H9 (cell line): ENCODE results near the gene PMF1. TPM values are rescaled to one million over a fixed set of nuclear protein-coding genes. Genes with fewer than 3 reads are reported as not detected.

ENCODE experiments used
- DNase-seq: peaks from one replicate; pipeline ENCODE4 v3.0.0-alpha.2; 2017
- H2AFZ ChIP-seq: one replicate; pipeline ENCODE4 v1.6.1; 2013; ENCODE audit warnings: mild to moderate bottlenecking, low read length, control low read depth, moderate library complexity
- H2AK5ac ChIP-seq: 2 replicates; pipeline ENCODE4 v1.6.1; 2013; ENCODE audit warnings: low read length, control low read depth, mixed read lengths; ENCODE audit not compliant: insufficient read length
- H2BK120ac ChIP-seq: one replicate; pipeline ENCODE4 v1.6.1; 2013; ENCODE audit warnings: low read depth, mild to moderate bottlenecking, low read length, control low read depth, inconsistent platforms; ENCODE audit not compliant: poor library complexity, severe bottlenecking
- H2BK12ac ChIP-seq: 2 replicates; pipeline ENCODE4 v1.6.1; 2013; ENCODE audit warnings: low read length, control low read depth, mixed read lengths, low read depth; ENCODE audit not compliant: insufficient read length
- H2BK15ac ChIP-seq: 2 replicates; pipeline ENCODE4 v1.6.1; 2013; ENCODE audit warnings: low read depth, low read length, control low read depth
- H2BK20ac ChIP-seq: one replicate; pipeline ENCODE4 v1.6.1; 2013; ENCODE audit warnings: low read depth, mild to moderate bottlenecking, low read length, control low read depth, inconsistent platforms; ENCODE audit not compliant: poor library complexity, severe bottlenecking
- H2BK5ac ChIP-seq: 2 replicates; pipeline ENCODE4 v1.6.1; 2013; ENCODE audit warnings: low read length, control low read depth, mixed read lengths; ENCODE audit not compliant: insufficient read length
- H3K14ac ChIP-seq: 2 replicates; pipeline ENCODE4 v1.6.1; 2013; ENCODE audit warnings: low read length, control low read depth; ENCODE audit not compliant: insufficient read depth
- H3K18ac ChIP-seq: 2 replicates; pipeline ENCODE4 v1.6.1; 2013; ENCODE audit warnings: low read depth, mild to moderate bottlenecking, mixed read lengths, low read length, control low read depth; ENCODE audit not compliant: insufficient read length
- H3K23ac ChIP-seq: 2 replicates; pipeline ENCODE4 v1.6.1; 2013; ENCODE audit warnings: low read length, control low read depth, mixed read lengths, low read depth; ENCODE audit not compliant: insufficient read length
- H3K23me2 ChIP-seq: 2 replicates; pipeline ENCODE4 v1.6.1; 2013; ENCODE audit warnings: low read depth, mild to moderate bottlenecking, mixed read lengths, low read length, control low read depth; ENCODE audit not compliant: insufficient read length, poor library complexity, severe bottlenecking
- H3K27ac ChIP-seq: 2 replicates; pipeline ENCODE4 v1.5.1; 2013; ENCODE audit warnings: low read length, control low read depth, mixed read lengths, low read depth; ENCODE audit not compliant: insufficient read length
- H3K27me3 ChIP-seq: 2 replicates; pipeline ENCODE4 v1.6.1; 2013; ENCODE audit warnings: low read length, control low read depth, inconsistent platforms; ENCODE audit not compliant: insufficient read depth
- H3K4ac ChIP-seq: 2 replicates; pipeline ENCODE4 v1.6.1; 2013; ENCODE audit warnings: low read depth, mild to moderate bottlenecking, control low read depth, inconsistent platforms, low read length, moderate library complexity
- H3K4me1 ChIP-seq: 2 replicates; pipeline ENCODE4 v1.6.1; 2013; ENCODE audit warnings: low read length, control low read depth, inconsistent platforms; ENCODE audit not compliant: insufficient read depth
- H3K4me2 ChIP-seq: 2 replicates; pipeline ENCODE4 v1.6.1; 2013; ENCODE audit warnings: low read length, control low read depth, mixed read lengths; ENCODE audit not compliant: insufficient read length, insufficient read depth
- H3K56ac ChIP-seq: 2 replicates; pipeline ENCODE4 v1.6.1; 2013; ENCODE audit warnings: low read depth, mild to moderate bottlenecking, mixed read lengths, low read length, control low read depth; ENCODE audit not compliant: insufficient read length
- H3K79me1 ChIP-seq: 2 replicates; pipeline ENCODE4 v1.6.1; 2013; ENCODE audit warnings: low read depth, mild to moderate bottlenecking, moderate library complexity, low read length, control low read depth, inconsistent platforms; ENCODE audit not compliant: insufficient read depth, poor library complexity, severe bottlenecking
- H3K79me2 ChIP-seq: 2 replicates; pipeline ENCODE4 v1.6.1; 2013; ENCODE audit warnings: low read length, control low read depth, inconsistent platforms; ENCODE audit not compliant: insufficient read depth
- H3K9ac ChIP-seq: 2 replicates; pipeline ENCODE4 v1.6.1; 2013; ENCODE audit warnings: low read length, control low read depth, mixed read lengths; ENCODE audit not compliant: insufficient read length; ENCODE audit errors: extremely low read depth
- H3K9me3 ChIP-seq: one replicate; pipeline ENCODE4 v1.6.1; 2013; ENCODE audit warnings: low read depth, low read length, inconsistent platforms; ENCODE audit not compliant: control insufficient read depth
- H3T11ph ChIP-seq: one replicate; pipeline ENCODE4 v1.6.1; 2013; ENCODE audit warnings: mild to moderate bottlenecking, low read length, control low read depth, inconsistent platforms
- H4K20me1 ChIP-seq: one replicate; pipeline ENCODE4 v1.6.1; 2013; ENCODE audit not compliant: control insufficient read depth, insufficient read length, insufficient read depth
- H4K5ac ChIP-seq: 2 replicates; pipeline ENCODE4 v1.6.1; 2013; ENCODE audit warnings: low read depth, mild to moderate bottlenecking, mixed read lengths, low read length, control low read depth; ENCODE audit not compliant: insufficient read length
- H4K8ac ChIP-seq: replicated peaks from 2 replicates; pipeline ENCODE4 v1.6.1; 2013; ENCODE audit warnings: low read length, control low read depth, mixed read lengths, low read depth; ENCODE audit not compliant: insufficient read length
- H4K91ac ChIP-seq: 2 replicates; pipeline ENCODE4 v1.6.1; 2013; ENCODE audit warnings: low read depth, mild to moderate bottlenecking, moderate library complexity, mixed read lengths, low read length, control low read depth; ENCODE audit not compliant: insufficient read length
- H3K27ac Mint-ChIP-seq, 3 experiments: 2 replicates in 2 of 3; 3 replicates in 1 of 3; pipeline ENCODE4 v1.8.0; 2020 to 2021; ENCODE audit warnings: mixed read lengths in 3 of 3, mild to moderate bottlenecking in 1 of 3, moderate library complexity in 1 of 3
- H3K27me3 Mint-ChIP-seq: 2 replicates; pipeline ENCODE4 v1.8.0; 2021; ENCODE audit warnings: low read depth, mild to moderate bottlenecking, moderate library complexity, mixed read lengths
- H3K36me3 Mint-ChIP-seq, 3 experiments: 2 replicates in 2 of 3; 3 replicates in 1 of 3; pipeline ENCODE4 v1.8.0; 2020 to 2021; ENCODE audit warnings: low read depth in 3 of 3, mixed read lengths in 3 of 3; ENCODE audit not compliant: insufficient read depth in 1 of 3
- H3K4me1 Mint-ChIP-seq, 2 experiments: 2 replicates each; pipeline ENCODE4 v1.8.0; 2020; ENCODE audit warnings: mixed read lengths in 2 of 2
- H3K4me3 Mint-ChIP-seq, 2 experiments: 2 replicates in 1 of 2; 3 replicates in 1 of 2; pipeline ENCODE4 v1.8.0; 2020 to 2021; ENCODE audit warnings: mild to moderate bottlenecking in 2 of 2, mixed read lengths in 2 of 2, moderate library complexity in 1 of 2
- H3K9me3 Mint-ChIP-seq, 2 experiments: 2 replicates in 1 of 2; 3 replicates in 1 of 2; pipeline ENCODE4 v1.8.0; 2020; ENCODE audit warnings: mild to moderate bottlenecking in 2 of 2, mixed read lengths in 2 of 2, moderate library complexity in 1 of 2
- CTCF ChIP-seq: fragments of 200-600 bp; sonication (generic); conservative IDR thresholded peaks from 3 replicates; pipeline ENCODE4 v1.8.0; 2021; ENCODE audit warnings: antibody characterized with exemption, mild to moderate bottlenecking
- WGBS: extraction: QIAGEN DNeasy Blood & Tissue Kit; methylation state at CpG from one replicate; pipeline ENCODE4 v1.1.7; 2013; ENCODE audit warnings: missing lambda C conversion rate, low lambda C conversion rate, mixed read lengths; ENCODE audit not compliant: insufficient read length; ENCODE audit errors: extremely low coverage; 5-methylcytosine and 5-hydroxymethylcytosine counted together
- total RNA-seq: library from RNA; stranded (reverse); gene quantifications from 2 replicates; pipeline ENCODE4 v1.2.1, GENCODE V29; 2021

PMF1 gene
- total RNA-seq, 1 experiment from 2014 or later, result 136 TPM

- Histone ChIP-seq H3K9ac (peak overlapping the region; percentile 66), H2BK12ac (no peak overlapping the region), H3K23ac (no peak overlapping the region), H4K91ac (no peak overlapping the region), H3K79me1 (peaks cover 10% of the 10 kb centered on the region), H3K18ac (peak overlapping the region; percentile 88), H3K9me3 (peaks cover 5% of the 10 kb centered on the region), H4K8ac (no peak overlapping the region), H2BK5ac (peak overlapping the region; percentile 80), H4K5ac (peak overlapping the region; percentile 34), H3K56ac (no peak overlapping the region), H3K27me3 (no peaks in the 10 kb centered on the region), H3K14ac (peak overlapping the region; percentile 77; the same call in 1 of the 2 replicates), H2BK120ac (no peak overlapping the region), H3K79me2 (peaks cover 20% of the 10 kb centered on the region; the same call in 1 of the 2 replicates), H3K4me2 (peak overlapping the region; percentile 58), H3T11ph (no peak overlapping the region), H3K4ac (peak overlapping the region; percentile 13; the same call in 1 of the 2 replicates), H2AFZ (no peak overlapping the region), H2AK5ac (no peak overlapping the region), H4K20me1 (no peaks in the 10 kb centered on the region), H2BK15ac (no peak overlapping the region), H3K4me1 (peaks cover 10% of the 10 kb centered on the region; the same call in 1 of the 2 replicates), H3K27ac (peak overlapping the region; percentile 26), H3K23me2 (peaks cover 11% of the 10 kb centered on the region), H2BK20ac (no peak overlapping the region)
- no peaks in the 10 kb centered on the region; the same call in 1 of the 2 replicates for H3K27me3 Mint-ChIP-seq
- peaks cover 31 to 38% of the 10 kb centered on the region in 2 experiments for H3K4me1 Mint-ChIP-seq
- peaks cover 3 to 33% (median 21%) of the 10 kb centered on the region in 3 experiments; a peak in 6 of 7 replicates for H3K36me3 Mint-ChIP-seq
- no CpG with 5 or more reads among the region's 7 CpGs for WGBS
- H3K4me3 Mint-ChIP-seq, result peak overlapping the region; percentile 95 to 100
- peak overlapping the region; percentile 89 to 98 (median 97) for H3K27ac Mint-ChIP-seq
- no peak for DNase-seq
- peaks cover 11 to 14% of the 10 kb centered on the region in 2 experiments for H3K9me3 Mint-ChIP-seq
- no peak for TF ChIP-seq CTCF
Measured at GRCh38 chr1:156193208-156193487, 19.7 kb upstream of the PMF1 start.
